Stimulated activated CD4-positive, alpha-beta T cell treated with anti-CD3 and anti-CD28 coated beads, Interleukin-2, amount 100 ng/mL, for 4 hours (primary cell): Measurements from ENCODE around the gene HINT2.

Experiments
- DNase-seq: peaks from one replicate; pipeline ENCODE4 v3.0.0-alpha.2; 2020; ENCODE audit warnings: low read depth

The HINT2 gene

DNA sequence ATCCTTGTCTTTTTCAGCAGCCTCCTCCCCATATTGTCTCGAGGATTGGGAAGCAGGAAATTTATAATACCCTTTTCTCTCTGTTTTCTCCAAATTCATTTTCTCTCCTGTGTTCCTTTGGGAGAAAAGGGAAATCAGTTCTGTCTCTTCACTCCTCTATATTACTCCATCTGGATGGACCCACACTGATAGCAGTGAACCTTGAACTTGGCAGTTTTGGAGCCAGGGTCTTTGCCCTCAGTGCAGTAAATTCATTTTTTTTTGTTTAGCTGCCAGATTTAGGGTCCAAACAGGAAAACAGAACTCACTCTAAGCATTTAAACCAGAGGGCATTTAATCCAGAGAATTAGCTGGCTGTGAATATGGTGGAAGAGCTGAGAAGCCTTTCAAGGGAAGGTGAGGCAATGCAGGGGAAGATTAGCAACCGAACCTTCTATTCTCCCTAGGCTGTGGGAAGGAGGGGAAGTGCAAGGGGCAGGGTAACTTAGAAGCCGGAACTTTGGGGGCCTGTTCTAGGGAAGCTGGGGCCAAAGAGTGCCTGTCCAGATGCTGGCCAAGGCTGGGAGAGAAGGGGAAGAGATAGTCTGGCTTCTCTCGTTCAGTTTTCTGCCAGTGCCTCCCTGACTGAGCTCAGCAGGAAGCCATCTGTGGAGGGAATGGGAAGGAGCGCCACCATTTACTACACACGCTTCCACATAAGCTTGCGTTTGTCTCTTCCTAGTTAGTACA, 39.8 kb downstream of the HINT2 start:
- no peak for DNase-seq

GRCh38 chr9:35771943-35772342, 42.9 kb downstream of the HINT2 start:
- no peak for DNase-seq

DNA sequence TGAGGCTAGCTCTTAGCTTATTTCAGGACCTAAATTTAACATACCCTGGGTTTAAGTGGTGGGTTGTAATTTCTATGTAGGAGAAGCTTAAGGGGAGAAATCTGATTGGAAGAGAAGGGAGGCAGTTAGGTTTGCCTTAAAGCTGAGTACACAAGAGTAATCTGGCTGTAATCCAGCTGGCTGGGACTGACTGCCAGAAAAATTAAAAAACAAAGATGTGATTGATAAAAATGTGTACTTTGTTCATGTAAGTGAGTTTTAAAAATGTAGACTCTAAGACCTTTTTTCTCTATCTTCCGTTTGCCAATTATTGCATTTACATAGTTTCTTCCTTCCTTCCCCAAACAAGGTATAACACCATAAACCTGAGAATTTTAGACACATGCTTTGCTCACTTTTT, 43.3 kb downstream of the HINT2 start:
- DNase-seq, result no peak

DNA sequence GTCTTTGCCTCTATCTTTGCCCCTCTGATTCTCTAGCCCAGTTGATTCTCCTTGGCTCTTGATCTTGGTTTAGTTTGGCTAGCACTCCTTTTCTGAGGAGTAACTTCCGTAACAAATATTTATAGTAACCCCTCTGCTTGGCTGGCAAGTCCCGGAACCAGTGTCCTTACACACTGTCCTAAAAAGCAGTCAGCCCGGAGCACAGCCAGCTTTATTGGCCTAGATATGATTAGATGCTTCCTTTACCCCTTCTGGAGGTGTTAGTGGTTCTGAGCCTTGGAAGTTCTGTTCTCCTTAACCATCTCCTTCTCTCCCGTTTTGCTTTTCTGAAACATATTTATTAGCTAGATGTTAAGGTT, 43.8 kb downstream of the HINT2 start:
- no peak for DNase-seq

DNA sequence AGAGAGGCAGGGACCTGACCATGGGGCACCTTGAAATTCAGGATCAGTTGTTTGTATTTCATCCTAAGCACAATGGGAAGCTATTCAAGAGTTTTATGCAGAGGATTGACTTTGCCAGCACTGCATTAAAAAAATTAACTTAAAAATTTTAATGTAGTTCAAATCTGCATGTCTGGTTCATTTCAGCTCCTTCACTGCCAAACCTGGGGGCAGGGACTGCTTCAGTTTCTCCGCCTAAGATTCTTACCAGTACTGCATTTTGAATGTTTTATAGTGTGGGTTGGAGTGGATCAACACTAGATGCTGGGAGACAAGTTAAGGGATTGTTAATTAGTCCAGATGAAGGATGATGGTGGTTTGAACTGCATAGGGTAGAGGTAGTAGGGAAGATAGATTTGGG, 45.1 kb downstream of the HINT2 start:
- no peak for DNase-seq

DNA sequence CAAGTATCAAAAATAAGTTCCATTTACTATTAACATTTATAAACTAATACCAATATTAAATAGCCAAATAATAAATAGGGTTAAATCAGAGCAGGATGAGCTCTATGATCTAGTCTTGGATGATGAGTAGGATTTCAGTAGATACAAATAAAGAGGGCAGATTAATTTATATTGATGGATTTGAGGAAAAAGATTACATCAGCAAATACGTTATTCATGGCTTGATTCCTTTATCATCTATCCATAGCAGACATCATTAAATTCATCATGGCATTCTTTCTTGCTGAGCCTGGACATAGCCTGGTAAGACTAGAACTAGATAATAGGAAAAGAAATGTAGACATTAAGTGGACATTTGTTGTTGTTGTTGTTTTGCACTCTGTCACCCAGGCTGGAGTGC, 47.4 kb downstream of the HINT2 start:
- no peak for DNase-seq

DNA sequence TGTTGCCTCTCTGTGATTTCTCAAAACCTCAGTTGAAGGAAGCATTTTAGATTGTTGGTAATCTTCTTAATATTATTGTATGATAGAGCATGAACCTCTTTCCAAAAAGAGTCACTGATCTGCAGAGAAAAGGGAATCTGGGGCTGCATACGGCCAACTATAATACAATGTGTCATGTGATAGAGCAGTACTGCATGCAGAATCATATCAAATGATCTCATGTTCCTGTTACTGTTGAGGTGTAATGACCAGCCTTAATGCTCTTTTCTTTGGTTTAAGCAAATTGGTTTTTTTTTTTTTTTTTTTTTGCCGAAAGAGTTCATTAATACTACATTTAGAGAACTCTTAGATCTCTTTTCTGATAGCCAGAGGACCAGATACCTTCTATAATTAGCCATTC, 47.8 kb downstream of the HINT2 start:
- DNase-seq, result no peak

- DNase-seq, result no peak
These were observed 51.0 kb downstream of the HINT2 start for GRCh38 chr9:35763803-35764202.

GRCh38 chr9:35763181-35763580, 51.7 kb downstream of the HINT2 start:
- DNase-seq, result no peak
